ENCODE results near the gene TCEAL6. TPM values are rescaled to one million over a fixed set of nuclear protein-coding genes. Genes with fewer than 3 reads are reported as not detected.
A peak's percentile ranks its signal among the peaks of the same experiment; 100 is the strongest.
"Not testable (repeated sequence)": the region's sequence is repeated elsewhere in the genome, so short reads cannot be mapped to it uniquely, and the experiment has no call there.

Gene TCEAL6
- total RNA-seq (2016; rRNA removed; fragmentation: Illumina TruSeq; extraction: Trizol) (not detected in 2 replicates), polyA plus RNA-seq (2011; rRNA removed) (not detected in 2 replicates), polyA minus RNA-seq (2011; rRNA and poly(A)+ RNA removed; ENCODE audit: low replicate concordance) (not detected in 2 replicates), Bru-seq, nascent RNA (not detected), BruChase-seq, experiment 1, labeled RNA remaining after a 6-hour chase (not detected), BruChase-seq, experiment 2, labeled RNA remaining after a 2-hour chase (not detected)
- not detected in 2 replicates for total RNA-seq (2016; cell fraction: cytosol; rRNA removed; fragmentation: Illumina TruSeq; extraction: Trizol; ENCODE audit: low read depth)
- total RNA-seq (2016; cell fraction: insoluble cytoplasmic fraction; rRNA removed; fragmentation: Illumina TruSeq; extraction: Trizol) = not detected in 2 replicates
- total RNA-seq (2016; cell fraction: membrane; rRNA removed; fragmentation: Illumina TruSeq; extraction: Trizol) = not detected in 2 replicates
- total RNA-seq (2016; cell fraction: nucleus; rRNA removed; fragmentation: Illumina TruSeq; extraction: Trizol) = not detected in 2 replicates
- not detected in 2 replicates for polyA plus RNA-seq (2011; cell fraction: cytosol; rRNA removed)
- not detected in 2 replicates for polyA plus RNA-seq (2011; cell fraction: nucleus; rRNA removed)
- not detected in 2 replicates for polyA plus RNA-seq (2012)
- not detected in 2 replicates for polyA plus RNA-seq (2016; cell fraction: cytosol; fragmentation: Illumina TruSeq; extraction: Trizol; ENCODE audit: low read depth)
- polyA plus RNA-seq (2016; cell fraction: insoluble cytoplasmic fraction; fragmentation: Illumina TruSeq; extraction: Trizol; ENCODE audit: low read depth) = not detected in 2 replicates
- not detected in 2 replicates for polyA plus RNA-seq (2016; cell fraction: membrane; fragmentation: Illumina TruSeq; extraction: Trizol; ENCODE audit: low read depth)
- not detected in 2 replicates for polyA plus RNA-seq (2016; cell fraction: nucleus; fragmentation: Illumina TruSeq; extraction: Trizol; ENCODE audit: insufficient read depth, low read depth)
- not detected in 2 replicates for polyA minus RNA-seq (2011; cell fraction: cytosol; rRNA and poly(A)+ RNA removed)
- not detected in 2 replicates for polyA minus RNA-seq (2011; cell fraction: nucleus; rRNA and poly(A)+ RNA removed)
- long read RNA-seq, experiment 1 = 0 reads
- long read RNA-seq, experiment 2 = 0 reads

- FAIRE-seq; ATAC-seq; H2AFZ ChIP-seq (ENCODE audit: low read length); CTCF ChIA-PET (ENCODE audit: low intra/inter-chr PET ratio, low total read pairs); H4K20me1 ChIP-seq (ENCODE audit: insufficient read depth, low read length); H3K9me3 ChIP-seq (ENCODE audit: low read length); in situ Hi-C loops (cut with HindIII; ENCODE audit: extremely low pct_ligation_motif_present, low pct_unique_long_range_greater_than_20kb); H3K79me2 ChIP-seq (ENCODE audit: insufficient read depth, low read length); BruUV-seq (replicated peaks); H3K27ac ChIP-seq (ENCODE audit: extremely low read length, insufficient read depth, low read length); H3K4me3 ChIP-seq (replicated peaks in 1 of 3; ENCODE audit: insufficient read depth in 1 of 3, low read depth in 2 of 3, low read length in 3 of 3); H3K36me3 ChIP-seq (replicated peaks in 1 of 2; ENCODE audit: control insufficient read depth in 1 of 2, insufficient read depth in 2 of 2, low read length in 2 of 2); H3K4me2 ChIP-seq (ENCODE audit: low read depth, low read length); H3K27me3 ChIP-seq (ENCODE audit: control insufficient read depth in 1 of 2, insufficient read depth in 2 of 2, low read length in 2 of 2); DNase-seq (ENCODE audit: low spot score); H3K9ac ChIP-seq (ENCODE audit: insufficient read depth, low read depth, low read length); H3K4me1 ChIP-seq (ENCODE audit: insufficient read depth, low read length); intact Hi-C loops (cut with micrococcal nuclease; ENCODE audit: unreplicated experiment); POLR2A ChIA-PET: not testable (repeated sequence)
- WGBS (ENCODE audit: low lambda C conversion rate) = 0% methylated on average over 1 of the region's 31 CpGs
Observed at GRCh38 chrX:102142274-102142673, at the start of gene TCEAL6. Gene TCEAL6 (minus strand): TSS chrX:102142481.

GRCh38 chrX:102185967-102186720, 43.9 kb upstream of the TCEAL6 start:
- TF ChIP-seq MAFK (conservative IDR thresholded peaks at IDR 0.05 in 1 of 2, IDR thresholded peaks at IDR 0.05 in 1 of 2; ENCODE audit: low read length in 2 of 2) (peak; percentile 60 to 81), MAFF (IDR thresholded peaks at IDR 0.05; ENCODE audit: low read depth, low read length) (peak; percentile 63; the same call in 1 of the 2 replicates), KLF15 (CRISPR knock-in tag; IDR thresholded peaks at IDR 0.05; ENCODE audit: borderline replicate concordance) (no peak), SCMH1 (CRISPR knock-in tag; IDR thresholded peaks at IDR 0.05; ENCODE audit: borderline replicate concordance) (no peak), HINFP (CRISPR knock-in tag; IDR thresholded peaks at IDR 0.05; ENCODE audit: low read depth) (no peak), MTF2 (CRISPR knock-in tag; IDR thresholded peaks at IDR 0.05; ENCODE audit: borderline replicate concordance) (no peak), SATB2 (CRISPR knock-in tag; IDR thresholded peaks at IDR 0.05) (no peak), HOXA3 (CRISPR knock-in tag; IDR thresholded peaks at IDR 0.05) (no peak), TEAD2 (CRISPR knock-in tag; IDR thresholded peaks at IDR 0.05) (no peak)
- 13% methylated on average over 7 of the region's 7 CpGs for WGBS (ENCODE audit: low lambda C conversion rate)

More at GRCh38 chrX:102185967-102186720, 43.9 kb upstream of the TCEAL6 start:
- H3K36me3 ChIP-seq (replicated peaks in 1 of 2; ENCODE audit: control insufficient read depth in 1 of 2, insufficient read depth in 2 of 2, low read length in 2 of 2) = no peaks in the 10 kb centered on the region
- H3K4me3 ChIP-seq (replicated peaks in 1 of 3; ENCODE audit: insufficient read depth in 1 of 3, low read depth in 2 of 3, low read length in 3 of 3) = no peak overlapping the region
- H3K9me3 ChIP-seq (ENCODE audit: low read length) = no peaks in the 10 kb centered on the region
- ATAC-seq (no peak), FAIRE-seq (no peak), DNase-seq (ENCODE audit: low spot score) (no peak)
- H4K20me1 ChIP-seq (ENCODE audit: insufficient read depth, low read length) = no peaks in the 10 kb centered on the region
- POLR2A ChIA-PET = no interaction called here
- CTCF ChIA-PET (ENCODE audit: low intra/inter-chr PET ratio, low total read pairs) = no interaction called here
- in situ Hi-C loops (cut with HindIII; ENCODE audit: extremely low pct_ligation_motif_present, low pct_unique_long_range_greater_than_20kb) = no loop called here
- BruUV-seq (replicated peaks) = no TSS peak
- H3K4me2 ChIP-seq (ENCODE audit: low read depth, low read length) = no peak overlapping the region
- no peaks in the 10 kb centered on the region for H3K79me2 ChIP-seq (ENCODE audit: insufficient read depth, low read length)
- no peaks in the 10 kb centered on the region for H3K4me1 ChIP-seq (ENCODE audit: insufficient read depth, low read length)
- H3K27me3 ChIP-seq (ENCODE audit: control insufficient read depth in 1 of 2, insufficient read depth in 2 of 2, low read length in 2 of 2) = no peaks in the 10 kb centered on the region
- H3K27ac ChIP-seq (ENCODE audit: extremely low read length, insufficient read depth, low read length) = no peak overlapping the region
- intact Hi-C loops (cut with micrococcal nuclease; ENCODE audit: unreplicated experiment) = no loop called here
- H3K9ac ChIP-seq (ENCODE audit: insufficient read depth, low read depth, low read length) = no peak overlapping the region
- H2AFZ ChIP-seq (ENCODE audit: low read length) = no peak overlapping the region

Measured in HepG2 (cell line).